ENCODE measurements around the gene DNM3.

DNM3 gene

DNA sequence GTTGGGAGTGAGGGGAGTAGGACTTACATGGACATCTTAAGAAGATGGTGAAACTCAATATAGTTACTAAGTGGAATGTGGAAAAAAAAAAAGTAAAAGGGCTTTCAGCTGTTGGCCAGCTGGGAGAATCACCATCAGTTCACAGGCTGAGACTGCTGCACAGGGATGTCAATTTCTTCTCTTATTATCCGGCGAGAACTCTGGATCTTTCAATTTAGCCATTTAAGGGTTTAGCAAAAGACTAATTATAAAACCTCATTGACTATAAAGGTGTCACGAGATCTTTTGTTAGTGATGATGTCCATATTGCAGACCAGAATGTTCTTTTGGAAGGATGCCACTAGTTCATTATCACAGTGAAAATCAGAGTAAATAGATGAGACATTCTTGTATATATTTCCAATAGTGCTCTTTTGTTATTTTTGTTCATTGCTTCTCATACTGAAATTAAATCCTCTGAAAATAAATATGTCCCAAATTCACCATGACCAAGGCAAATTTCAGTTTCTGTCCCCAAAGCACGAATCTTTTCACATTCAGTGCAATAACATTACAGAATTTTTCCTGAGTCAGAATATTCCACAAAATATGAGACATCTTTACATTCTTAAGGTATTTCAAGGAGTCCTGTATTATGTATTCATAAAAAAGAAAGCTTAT is 266.1 kb downstream of the DNM3 start:
- no peak for DNase-seq (ENCODE audit: low spot score)

DNA sequence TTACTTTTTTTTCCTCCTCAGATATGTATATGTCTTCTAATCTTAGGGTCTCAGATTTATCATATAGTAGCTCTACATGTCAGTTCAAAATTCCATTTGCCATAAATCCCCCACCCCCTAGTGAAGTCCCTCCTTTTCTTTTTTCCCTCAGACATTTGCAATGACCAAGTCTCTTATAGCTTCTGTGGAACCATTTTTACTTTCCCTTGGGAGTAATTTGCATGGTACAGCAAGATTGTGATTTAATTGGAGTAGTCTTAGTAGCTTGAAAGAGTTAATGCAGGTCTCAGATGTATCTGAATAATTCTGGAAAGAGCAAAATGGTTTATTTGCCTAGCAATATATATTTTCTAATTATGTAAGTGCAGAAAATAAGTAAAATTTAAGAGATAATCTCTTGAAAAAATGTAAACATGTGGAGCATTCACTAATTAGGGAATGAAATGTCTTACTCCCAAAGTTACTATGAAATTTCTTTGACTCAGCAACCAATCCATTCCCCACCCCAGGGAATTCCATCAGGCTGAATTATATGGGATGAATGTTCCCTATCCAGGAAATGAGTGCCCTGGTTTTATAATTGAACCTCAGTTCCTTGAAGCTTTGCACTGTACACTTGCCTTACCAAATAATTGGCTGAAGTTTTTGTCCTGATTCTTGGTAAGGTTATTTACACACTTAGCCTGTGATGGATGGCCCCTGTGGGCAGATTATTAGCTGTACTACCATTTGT is 267.0 kb downstream of the DNM3 start:
- DNase-seq (ENCODE audit: low spot score), result no peak

DNA sequence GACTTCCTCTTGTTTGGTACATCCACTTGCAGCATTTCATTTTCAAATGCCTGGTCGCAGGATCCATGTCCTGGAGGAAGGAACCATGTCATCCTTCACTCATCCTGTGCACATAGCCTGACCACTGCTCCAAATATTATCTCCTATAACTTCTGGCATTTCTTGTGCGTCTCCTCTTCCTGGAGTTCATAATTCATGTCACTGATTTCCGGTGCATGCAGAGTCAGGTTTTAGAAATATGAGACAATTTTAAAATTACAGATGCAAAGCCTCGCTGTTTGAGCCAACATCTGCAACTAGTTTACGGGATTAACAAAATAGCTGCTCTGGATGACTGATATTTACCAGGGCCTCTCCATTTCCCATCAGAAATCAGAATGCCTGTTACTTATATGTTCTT is 268.1 kb downstream of the DNM3 start:
- no peak for DNase-seq (ENCODE audit: low spot score)

DNA sequence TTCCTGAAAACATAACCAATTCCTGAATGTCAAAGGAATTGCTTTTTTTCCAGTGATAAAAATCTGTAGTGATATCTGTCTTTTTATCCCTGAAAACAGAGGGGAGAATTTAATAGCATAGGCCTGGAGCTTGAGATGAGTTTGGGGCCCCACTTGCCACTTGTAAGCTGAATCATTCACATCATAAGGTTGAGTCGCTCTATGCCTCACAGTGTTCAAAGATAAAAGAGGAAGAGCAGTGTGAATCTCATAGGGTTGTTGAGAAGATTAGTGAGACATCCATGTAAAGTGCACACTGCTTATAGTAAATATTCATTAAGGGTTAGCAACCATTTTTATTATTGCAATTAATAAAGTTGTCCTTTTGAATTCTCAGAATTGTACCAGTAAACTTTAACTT is 271.3 kb downstream of the DNM3 start:
- DNase-seq (ENCODE audit: low spot score), result no peak

DNA sequence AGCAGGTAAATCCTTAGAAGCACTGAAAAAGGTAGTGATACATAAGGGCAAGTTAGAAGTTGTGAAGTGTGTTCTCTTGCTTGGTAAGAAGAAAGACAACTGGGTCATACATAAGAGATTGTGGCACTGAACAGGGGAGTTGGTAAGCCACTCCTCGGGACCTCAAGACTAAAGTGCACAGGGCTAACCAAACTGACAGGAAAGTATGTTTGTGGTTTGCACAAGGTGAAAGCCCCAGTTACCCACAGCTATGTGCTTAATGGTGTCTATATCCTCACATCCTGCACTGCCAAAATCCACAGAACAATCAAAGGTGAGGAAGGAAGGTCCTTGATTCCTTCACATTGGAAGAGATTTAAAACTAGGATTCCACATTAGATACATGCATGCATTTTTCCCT is 276.5 kb downstream of the DNM3 start:
- DNase-seq (ENCODE audit: low spot score), result no peak

DNA sequence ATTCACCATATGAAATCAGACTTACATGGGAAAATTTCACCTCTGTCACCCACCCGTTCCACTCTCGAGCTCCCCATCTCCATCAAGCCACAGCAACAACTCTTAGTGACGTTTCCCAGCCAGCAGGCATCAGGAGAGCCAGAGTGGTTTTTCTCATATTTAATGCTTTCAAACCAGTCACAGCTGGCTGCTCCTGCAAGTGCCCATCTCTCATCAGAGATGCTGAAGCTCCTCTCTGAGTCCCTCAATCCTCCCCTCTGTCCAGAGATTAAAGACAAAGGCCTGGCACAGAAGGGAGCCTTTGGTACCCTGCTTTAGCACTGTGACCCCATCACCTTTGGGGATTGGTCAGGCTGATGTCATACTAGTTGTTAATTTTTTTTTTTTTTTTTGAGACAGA is 277.3 kb downstream of the DNM3 start:
- no peak for DNase-seq (ENCODE audit: low spot score)

DNA sequence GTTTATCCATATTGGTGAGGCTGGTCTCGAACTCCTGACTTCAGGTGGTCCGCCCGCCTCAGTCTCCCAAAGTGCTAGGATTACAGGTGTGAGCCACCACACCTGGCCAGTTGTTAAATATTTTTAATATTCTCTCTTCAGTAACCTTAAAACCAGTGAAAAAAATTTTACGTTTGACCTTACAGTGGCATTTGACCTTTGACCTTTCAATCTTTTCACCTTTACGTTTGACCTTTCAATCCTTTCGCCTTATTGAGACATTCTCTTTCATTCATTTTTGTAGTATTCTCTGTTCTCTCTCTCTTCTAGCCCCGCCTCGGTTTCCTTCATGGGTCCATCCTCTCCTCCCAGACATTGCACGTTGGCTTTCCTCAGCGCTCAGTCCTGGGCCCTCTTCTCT is 277.9 kb downstream of the DNM3 start:
- DNase-seq (ENCODE audit: low spot score), result no peak

DNA sequence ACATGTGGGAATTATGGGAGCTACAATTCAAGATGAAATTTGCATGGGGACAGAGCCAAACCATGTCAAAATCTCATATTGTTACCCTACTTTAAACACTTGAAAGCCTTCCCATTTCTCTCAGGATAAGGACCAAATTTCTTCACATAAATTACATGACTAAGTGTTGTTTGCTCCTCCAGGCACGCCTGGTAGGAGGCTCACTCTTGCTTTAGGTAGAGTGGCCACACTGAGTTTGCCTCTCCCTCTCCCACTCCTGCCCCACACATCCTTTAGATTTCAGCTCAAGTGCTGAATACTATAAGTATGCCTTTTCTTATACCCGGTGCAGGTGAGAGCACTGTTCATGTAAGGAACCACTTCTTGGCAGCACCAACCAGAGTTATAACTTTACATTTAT is 279.1 kb downstream of the DNM3 start:
- DNase-seq (ENCODE audit: low spot score), result no peak

DNA sequence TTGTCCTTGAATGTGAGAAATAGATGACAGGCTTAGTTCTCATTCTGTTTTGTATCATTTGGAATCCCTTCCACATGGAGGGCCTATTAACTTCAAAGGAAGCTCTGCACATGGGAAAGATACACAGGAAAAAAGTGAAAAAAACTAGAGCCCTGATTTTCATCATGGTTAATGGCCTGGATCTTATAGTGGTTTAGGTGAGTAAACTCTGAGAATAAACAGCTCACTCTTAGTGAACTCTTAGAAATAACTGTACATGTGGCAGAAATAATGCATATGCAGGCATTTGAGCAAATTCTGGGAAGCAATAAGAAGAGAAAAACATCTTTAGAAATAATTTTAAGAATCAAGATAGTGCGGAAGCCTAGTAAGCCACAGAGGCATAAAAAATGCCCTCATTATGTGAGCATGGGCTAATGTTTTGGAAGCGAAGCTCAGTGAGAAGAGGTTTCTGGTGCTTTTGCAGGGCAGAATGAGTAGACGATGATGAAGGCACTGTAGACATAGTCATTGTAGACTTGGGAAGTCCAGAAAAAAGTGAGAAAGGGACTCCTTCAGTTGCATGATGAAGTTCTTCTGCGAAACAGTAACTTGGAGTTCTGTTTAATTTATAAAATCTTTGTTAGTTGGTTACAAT is 279.9 kb downstream of the DNM3 start:
- DNase-seq (ENCODE audit: low spot score), result no peak

DNA sequence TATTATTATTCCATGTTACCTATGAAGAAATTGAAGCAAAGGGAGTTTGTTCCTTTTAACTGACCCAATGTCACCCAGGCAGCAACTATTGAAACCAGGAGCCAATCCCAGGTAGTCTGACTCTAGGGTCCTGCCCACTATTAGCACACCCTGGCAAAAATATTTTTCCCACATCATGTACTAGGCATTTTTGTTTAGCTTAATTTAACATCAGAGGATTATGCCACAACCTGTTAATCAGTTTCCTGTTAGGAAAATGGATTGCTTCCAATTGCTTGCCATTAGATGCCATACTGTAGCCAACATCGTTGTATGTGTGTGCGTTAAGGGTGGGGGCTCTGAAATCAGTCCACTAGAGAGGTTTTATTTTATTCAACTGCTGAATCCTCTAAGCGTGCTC is 281.1 kb downstream of the DNM3 start:
- no peak for DNase-seq (ENCODE audit: low spot score)

DNA sequence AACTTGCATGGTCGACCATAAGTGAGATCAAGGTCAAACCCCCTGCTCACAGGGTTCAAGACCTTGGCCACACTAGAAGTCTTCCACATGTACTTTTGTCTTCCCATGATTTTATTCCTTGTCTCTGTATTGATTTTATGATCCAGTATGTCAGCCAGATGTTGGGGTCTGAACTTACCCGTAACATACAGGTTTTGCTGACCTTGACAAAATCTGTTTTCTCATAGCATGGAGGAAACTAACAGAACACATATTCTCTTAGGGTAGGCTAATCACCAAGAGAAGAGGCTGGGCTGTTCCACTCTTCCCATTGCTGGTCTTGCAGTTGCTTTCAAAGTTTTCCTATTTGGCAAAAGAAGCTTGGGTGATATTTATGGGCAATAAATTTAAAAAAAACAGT is 284.0 kb downstream of the DNM3 start:
- DNase-seq (ENCODE audit: low spot score), result no peak

DNA sequence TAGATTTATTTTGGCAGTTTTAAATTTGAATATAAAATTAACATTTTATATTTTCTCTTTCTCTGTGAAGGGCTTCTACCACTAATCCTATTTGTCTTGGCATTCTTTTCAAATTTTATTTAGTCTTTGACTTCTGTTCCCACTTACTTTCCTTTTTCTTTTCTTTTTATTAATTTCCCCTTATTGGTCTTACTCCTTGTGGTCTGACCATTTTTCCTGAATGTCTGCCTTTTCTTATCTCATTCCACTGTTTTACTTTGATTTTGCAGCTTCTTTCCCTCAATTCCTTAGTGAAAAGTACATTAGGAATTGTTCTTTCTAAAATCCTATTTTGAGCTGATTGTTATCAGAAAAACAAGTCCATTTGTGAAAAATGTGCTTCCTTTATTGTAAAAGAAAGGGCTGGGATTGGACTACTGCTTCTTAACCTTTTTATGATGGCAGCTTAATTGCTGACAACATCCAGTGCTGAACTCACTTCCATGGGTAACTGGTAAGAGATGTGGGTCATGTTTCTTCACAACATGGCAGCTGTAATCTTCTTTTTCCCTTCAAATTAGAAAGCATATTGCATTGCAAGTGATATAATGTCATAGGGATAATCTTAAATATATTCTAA is 284.6 kb downstream of the DNM3 start:
- no peak for DNase-seq (ENCODE audit: low spot score)

DNA sequence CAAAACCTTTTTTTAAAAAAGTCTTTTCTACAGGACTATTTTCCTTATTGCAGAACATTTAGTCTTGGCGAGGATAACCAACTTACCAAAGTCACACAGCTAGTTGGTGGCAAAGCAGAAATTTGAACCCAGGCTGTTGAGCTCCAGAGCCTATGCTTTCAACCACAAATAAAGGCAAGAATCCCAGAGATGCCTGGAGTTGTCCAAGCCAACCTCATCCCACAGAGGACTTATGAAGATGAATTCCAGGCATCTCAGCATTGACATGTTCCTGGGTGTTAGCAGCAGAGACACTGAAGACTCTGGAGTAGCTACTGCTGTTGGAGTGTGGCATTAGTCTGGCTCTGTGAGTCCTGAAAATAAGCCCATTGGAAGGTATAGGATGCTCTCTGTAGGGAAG is 291.5 kb downstream of the DNM3 start:
- no peak for DNase-seq (ENCODE audit: low spot score)

DNA sequence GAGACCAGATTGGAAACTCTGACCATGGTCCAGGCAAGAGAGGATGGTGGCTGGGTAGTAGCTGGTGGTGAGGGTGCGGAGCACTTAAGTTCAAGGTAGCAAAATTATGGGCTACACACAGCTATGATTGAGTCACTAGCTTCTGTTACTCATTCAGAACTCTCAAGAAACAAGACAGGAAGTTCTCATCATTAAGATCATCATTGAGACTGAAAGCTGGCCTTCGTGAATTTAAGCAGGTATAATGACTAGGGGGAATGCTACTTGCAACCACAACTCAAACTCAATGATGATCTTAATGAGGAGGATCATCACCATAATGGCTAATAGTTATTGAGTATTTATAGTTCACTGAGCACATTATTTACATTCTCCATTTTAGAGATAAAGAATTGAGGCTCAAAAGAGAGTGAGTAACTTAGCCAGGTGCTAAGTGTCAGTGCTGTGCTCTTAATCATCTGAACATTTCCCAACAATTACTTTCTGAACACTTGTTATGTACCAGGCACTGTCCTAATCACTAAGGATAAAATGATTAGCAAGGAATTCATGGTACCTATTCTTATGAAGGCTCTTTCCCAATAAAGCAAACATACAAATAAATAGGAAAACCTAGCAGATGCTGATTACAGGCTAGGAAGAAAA is 292.9 kb downstream of the DNM3 start:
- no peak for DNase-seq (ENCODE audit: low spot score)

DNA sequence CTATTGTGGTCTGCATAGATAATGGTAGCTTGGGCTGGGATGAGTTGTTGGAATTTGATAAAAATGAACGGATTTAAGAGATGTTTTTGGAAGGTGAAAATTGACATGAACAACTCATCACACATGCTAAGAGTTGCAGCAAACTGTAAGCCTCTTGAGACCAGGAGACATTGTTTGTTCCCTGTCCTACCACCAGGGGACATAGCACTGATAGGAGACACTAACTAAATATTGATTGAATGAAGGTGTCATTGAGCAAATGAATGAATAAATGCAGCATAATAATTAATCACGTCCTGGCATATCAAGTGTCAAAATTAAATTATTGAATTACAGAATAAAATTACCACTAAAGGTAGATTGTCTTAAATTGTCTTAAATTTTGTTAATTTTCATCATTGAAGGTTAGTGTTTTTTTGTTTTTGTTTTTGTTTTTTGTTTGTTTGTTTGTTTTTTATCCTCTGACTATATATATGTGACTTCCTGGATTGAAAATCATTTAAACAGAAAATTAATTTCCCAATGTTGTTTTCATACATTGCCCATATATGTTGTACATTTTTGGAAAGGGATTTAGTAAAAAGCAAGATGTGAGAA is 293.9 kb downstream of the DNM3 start:
- no peak for DNase-seq (ENCODE audit: low spot score)

DNA sequence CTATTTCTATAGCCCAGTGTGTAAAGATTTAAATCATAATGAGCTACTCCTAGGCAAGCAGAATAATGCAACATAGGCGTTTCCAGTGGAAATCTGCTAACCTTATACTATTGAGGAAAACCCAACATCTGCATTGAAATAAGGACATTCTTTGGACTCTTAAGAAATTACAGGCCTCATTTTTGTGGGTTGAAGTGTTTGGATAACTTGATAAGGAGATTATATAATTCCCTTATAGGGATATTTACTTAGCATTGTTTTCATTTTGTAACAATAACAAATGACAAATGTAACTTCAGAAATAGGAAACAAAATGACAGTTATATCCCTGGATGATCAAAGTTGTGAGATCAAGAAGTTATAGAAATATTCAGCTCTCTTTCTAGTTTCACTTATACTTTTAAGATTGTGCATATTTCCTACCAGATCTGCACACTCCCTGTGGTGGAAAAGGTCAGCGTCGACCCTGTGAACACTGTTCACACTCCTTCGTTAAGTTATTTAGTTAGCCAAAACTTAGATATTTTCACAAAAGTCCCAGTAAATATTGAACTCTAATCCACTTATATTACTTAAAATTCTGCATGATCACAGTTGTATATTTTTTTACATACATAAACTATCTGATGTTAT is 294.8 kb downstream of the DNM3 start:
- no peak for DNase-seq (ENCODE audit: low spot score)

DNA sequence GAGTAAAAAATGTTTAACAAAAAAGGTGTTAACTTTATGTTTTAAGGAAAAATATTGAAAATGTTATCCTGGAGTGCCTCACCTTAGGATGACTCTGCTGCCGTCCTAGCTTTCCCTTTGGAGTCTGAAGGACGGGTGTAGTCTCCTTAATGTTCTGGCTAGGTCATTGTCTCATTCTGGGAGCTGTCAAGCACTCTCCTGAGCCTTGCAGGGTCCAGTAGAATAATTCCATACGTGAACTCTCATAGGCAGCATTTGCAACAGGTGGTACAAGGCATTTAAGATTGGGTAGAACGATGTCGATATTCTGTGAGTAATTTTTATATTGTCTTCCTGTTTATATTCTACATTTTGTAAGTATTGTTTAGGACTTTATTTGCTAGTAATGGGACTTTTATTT is 295.6 kb downstream of the DNM3 start:
- no peak for DNase-seq (ENCODE audit: low spot score)

DNA sequence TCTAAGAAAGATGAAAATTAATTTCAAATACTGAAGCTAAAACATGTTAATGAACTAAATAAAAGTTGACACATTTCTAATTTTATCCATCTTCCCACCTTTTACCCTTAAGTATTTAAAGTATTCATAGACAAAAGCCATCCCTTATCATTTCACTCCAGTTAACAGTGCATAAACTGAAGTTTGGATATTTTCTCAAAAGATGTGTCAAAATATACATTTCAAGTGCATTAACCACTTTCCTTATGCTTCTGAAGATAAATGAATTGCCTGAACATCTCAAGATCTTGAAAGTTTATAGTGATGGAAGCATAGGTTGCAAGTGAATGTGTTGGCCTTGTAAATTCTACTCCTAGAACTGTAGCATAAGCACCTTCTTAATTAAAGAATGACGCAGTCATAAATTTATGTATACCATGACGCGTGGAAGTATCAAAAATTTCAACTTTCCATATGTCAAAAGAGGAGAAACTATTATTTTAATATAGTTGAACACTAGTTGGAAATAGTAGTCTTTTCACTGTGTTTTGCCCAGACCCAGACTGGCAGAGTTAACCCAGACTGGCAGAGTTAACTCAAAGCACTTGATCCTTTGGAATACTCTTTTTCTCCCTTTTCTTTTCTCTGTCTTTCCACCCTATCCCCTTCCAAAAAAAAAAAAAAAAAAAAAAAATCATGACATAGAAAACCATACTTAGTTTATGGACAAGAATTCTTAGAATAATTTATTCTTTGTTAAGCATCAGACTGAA is 296.6 kb downstream of the DNM3 start:
- DNase-seq (ENCODE audit: low spot score), result no peak

DNA sequence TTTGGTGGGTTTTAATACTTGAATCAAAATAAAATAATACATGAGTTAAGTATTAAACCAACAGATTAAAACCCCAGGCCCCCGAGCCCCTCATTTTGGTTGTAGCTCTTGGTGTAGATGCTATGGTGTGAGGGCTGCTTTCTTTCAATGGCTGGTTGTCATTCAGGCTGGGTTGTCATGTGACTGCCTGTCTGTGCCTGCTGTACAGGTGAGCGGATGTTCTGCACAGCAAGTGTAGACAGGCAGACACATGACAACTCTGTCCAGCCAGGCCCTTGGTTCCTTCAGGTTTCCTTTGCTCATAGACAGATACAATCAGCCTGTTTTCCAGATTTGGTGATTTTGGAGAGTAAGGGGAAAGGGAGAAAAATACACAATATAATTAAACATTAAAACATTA is 297.3 kb downstream of the DNM3 start:
- no peak for DNase-seq (ENCODE audit: low spot score)

DNA sequence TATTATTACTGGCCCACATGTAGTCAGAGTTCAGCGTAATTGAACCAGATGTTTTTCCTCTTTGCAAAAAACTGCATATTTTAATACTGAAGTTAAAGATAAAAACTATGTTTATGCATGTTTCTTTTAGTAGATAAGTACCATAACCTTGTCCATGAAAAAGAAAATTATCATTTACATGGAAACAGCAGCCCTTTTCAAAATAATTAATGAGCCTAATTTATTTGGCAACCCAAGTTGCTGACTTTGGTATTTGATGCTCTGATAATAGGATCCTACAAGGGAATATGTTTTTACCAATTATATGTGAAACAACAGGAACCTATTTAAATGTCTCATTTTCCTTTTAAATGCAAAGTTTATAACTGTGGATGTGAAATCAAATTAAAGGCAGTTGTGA is 297.9 kb downstream of the DNM3 start:
- DNase-seq (ENCODE audit: low spot score), result no peak

DNA sequence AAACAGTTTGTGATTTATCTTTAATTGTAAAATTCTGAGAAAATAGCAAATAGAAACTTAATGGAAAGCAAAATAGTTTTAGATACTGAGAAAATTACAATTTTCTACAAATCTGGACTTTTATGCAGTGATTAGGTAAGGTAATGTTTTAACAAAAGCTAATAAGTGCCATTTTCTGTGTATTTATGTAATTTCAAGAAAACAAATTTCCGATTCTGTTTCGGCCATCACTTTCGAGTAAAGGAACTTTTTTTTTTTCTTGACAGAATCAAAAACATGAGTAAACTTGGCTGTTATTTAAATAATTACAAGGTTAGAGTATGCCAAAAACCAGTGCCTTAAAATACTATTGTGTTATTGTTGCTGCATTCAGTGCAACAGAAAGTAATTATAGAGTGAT is 298.8 kb downstream of the DNM3 start:
- DNase-seq (ENCODE audit: low spot score), result no peak
